Heart left ventricle (tissue), 13 donors: ENCODE results near the gene HRH3.

Experiments used
- CTCF ChIP-seq, 12 donors: fragments of 200-600 bp; sonication (generic) in 4 of 12; IDR thresholded peaks; one replicate each; pipeline versions ENCODE4 v1.5.0 to v1.8.0; 2018 to 2022; ENCODE audit warnings: antibody characterized with exemption in 12 of 12, mild to moderate bottlenecking in 5 of 12
- POLR2A ChIP-seq, 2 donors: fragments of 450-650 bp; IDR thresholded peaks; one replicate each; pipeline ENCODE4 v1.6.1; 2017; ENCODE audit warnings: antibody characterized with exemption in 2 of 2, mild to moderate bottlenecking in 2 of 2, moderate library complexity in 2 of 2
- donor health status: ischemic (EF 13 %, LVEDD 7.1; RV severe dilation, severe dysfunction).
- donor health status: DM: no; HTN: yes; CAD: no.
- donor health status: DM: no; HTN: no; CAD: no.
- donor health status: ischemic (EF 25% LVEDD 6.9; RV normal size, moderate dysfunction).
- donor health status: ischemic (EF 25% LVEDD 5.7; RV mildly dilated, moderate dysfunction).
- donor health status: ischemic (EF 35%, LVEDD 5.7; RV mildly dilated, moderate dysfunction).
- donor health status: nonischemic (EF 11% LVEDD 7.7; RV severe dilation, severe dysfunction).
- donor health status: DM: yes; HTN: yes; CAD: no.
- donor health status: PGD.
- donor health status: ischemic (EF 29% LVEDD 5.4; RV normal size, mild dysfunction).
- donor health status: nonischemic (EF 23%, LVEDD 6.1; RV moderate dilation, normal function).

GRCh38 chr20:62186096-62186426 lies 34.0 kb downstream of the HRH3 start:
- TF ChIP-seq CTCF (IDR thresholded peaks at IDR 0.05), result no peak
- TF ChIP-seq POLR2A (IDR thresholded peaks at IDR 0.05), result no peak
